Measurements from ENCODE around the gene EMC9.

Gene EMC9

DNA sequence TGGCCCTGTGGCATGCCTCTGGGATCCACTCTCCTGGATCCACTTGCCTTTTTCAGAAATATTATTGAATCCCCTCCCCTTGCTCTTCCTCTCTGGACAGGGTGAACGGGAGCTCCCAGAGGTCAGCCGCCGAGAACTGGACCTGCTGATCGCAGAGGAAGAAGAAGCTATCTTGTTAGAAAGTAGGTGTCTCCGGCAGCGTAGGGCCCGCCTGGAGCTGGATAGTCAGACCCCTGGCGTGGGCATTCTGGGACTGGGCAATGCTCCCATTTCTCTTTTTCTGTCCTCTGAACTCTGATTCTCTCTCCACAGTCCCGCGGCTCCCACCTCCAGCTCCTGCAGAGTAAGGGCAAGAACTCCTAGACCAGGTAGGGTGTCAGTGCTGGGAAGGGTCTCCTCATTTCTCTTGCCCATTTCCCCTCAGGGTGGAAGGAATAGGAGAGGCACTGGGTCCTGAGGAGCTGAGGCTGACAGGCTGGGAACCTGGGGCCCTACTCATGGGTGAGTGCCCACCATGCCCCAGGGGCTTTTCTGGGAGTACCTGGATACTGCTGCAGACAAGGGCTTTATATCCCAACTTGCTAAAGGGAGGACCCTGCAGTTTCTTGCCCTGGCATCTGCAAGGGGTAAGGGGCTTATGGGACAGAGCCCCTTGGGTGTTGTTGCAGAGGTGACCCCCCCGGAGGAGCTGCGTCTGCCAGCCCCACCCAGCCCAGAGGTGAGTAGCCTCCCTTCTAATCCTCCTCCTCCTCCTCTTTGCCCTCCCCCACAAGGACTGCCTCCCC lies 35.8 kb upstream of the EMC9 start:
- DNase-seq (ENCODE audit: low read depth in 2 of 2) = no peak

DNA sequence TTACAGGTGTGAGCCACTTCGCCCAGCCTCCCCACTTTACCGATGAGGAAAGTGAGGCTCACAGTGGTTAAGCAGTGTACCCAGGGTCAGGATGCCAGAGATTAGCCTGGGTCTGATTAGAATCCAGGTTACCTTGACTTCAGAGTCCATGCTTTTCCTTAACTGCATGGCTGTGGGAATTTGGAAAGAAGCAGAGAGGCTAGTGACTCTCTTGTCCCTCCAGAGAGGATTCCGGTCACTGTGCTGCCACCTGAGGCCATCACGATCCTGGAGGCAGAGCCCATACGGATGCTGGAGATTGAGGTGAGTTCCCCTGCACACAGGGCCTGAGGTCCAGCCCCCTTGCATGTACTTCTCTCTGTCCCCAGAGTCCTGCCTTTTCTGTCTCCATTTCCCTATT lies 35.2 kb upstream of the EMC9 start:
- no peak for DNase-seq (ENCODE audit: low read depth in 2 of 2)

DNA sequence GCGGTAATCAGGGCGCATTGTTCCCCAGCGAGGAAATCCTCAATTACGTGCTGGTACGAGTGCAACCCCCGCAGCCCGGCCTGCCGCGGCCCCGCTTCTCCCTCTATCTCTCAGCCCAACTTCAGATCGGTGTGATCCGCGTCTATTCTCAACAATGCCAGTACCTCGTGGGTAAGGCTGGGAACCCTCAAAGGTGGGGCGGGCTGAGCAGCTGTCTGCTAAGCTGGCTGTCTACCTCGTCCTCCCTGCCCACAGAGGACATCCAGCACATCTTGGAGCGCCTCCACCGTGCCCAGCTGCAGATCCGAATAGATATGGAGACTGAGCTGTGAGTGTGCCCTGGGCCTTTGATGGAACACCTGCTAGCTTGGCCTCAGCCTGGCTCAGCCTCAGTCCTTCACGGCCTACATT lies 31.5 kb upstream of the EMC9 start:
- no peak for DNase-seq (ENCODE audit: low read depth in 2 of 2)

DNA sequence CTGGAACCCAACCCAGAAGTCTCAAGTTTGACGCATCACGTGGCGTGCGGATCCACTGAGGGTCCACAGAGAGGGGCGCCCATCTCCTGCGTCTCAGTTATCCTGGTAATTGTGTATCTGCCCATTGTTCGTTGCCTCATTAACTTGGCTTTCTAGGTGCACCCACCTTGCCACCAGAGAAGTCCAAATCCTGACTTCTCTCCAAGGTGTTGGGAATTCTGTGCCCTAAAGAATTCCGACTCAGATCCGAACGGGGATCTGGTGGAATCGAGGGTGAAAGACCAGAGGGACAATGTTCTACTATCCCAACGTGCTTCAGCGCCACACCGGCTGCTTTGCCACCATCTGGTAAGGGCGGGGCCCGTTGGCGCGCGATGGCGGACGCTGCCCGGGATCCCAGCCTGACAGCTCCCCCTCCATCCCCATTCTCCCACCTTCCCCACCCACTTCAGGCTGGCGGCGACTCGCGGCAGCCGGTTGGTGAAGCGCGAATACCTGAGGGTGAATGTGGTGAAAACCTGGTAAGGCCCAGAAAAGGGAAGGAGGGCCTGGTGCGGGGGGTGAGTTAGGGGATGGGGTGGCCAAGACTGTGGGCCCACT lies 31.0 kb upstream of the EMC9 start:
- no peak for DNase-seq (ENCODE audit: low read depth in 2 of 2)

DNA sequence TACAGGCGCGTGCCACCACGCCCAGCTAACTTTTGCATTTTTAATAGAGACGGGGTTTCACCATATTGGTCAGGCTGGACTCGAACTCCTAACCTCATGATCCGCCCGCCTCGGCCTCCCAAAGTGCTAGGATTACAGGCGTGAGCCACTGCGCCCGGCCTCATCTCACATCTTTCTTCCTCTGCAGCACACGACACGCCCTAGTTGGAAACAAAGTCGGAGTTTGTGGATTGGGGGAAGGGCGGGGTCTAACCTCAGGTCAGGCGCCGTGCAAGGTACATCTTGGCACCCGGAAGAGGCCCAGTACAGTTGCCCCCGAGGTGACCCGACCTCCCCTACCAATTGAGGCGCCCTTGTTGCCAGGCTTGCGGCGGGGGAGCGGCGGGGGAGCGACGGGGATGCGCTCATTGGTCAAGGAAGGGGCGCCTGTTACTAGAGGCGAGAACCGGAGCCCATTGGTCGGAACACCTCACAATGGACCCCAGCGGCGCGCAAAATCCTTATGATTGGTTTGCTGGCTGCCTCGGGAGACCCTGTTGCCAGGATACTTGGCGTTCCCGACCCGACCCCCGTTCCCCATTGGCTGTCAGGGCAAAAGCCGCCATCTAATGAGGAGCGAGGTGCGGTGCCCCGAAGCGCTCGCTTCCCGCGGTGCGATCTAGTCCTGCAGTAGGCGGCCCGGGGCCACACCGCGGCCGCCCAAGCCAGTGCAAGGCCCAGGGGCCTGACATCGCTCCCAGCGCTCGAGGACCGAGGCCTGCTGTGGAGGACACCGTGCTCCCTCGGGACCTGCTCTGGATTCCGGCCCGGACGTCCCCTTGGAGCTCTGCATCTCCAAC lies 30.2 kb upstream of the EMC9 start, which contains the start of gene REC8:
Gene REC8, plus strand, starts transcription at position 659 of the 839 bp plus-strand sequence. CDS start 473 bp downstream, outside the sequence.
- DNase-seq (ENCODE audit: low read depth in 2 of 2) = peak; percentile 52 to 59

DNA sequence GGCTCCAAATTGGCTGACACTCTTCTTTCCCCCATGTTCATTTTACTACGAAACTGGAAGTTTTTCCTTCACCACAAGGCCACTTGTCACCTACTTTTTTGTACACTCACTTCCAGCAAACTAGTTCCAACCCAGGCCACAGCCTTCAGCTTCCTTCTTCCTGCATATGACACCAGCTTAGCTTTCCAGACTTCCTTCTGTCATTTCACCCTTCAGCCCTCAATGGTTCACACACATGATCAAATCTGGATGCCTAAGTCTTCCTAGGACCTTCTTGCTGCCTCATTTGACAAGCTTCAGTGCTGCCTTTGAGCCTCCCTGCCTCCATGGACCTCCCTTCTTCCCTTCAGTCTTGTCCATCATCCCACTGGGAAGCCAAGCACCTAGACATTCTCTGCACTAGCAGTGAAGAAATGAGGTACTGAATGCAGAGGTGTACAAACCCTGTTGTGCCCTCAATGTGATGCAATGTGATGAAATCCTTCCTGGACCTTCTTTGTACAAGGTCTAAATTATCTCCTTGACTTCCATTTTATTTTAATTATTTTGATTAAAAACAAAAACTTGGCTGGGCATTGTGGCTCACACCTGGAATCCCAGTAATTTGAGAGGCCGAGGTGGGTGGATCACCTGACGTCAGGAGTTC lies 26.2 kb upstream of the EMC9 start:
- no peak for DNase-seq (ENCODE audit: low read depth in 2 of 2)

DNA sequence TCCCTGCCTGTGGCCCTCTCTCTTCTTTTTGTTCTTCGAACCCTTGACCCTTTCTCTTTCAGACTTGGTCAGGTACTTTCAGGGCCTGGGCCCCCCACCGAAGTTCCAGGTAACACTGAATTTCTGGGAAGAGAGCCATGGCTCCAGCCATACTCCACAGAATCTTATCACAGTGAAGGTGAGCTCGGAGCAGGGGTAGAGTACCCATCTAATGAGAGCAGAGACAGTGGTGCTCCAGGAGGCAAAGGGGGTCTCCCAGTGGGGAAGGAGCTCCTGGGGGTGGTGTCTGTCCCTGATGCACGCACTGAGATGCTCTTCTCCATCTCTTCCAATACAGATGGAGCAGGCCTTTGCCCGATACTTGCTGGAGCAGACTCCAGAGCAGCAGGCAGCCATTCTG lies 24.4 kb upstream of the EMC9 start:
- no peak for DNase-seq (ENCODE audit: low read depth in 2 of 2)

DNA sequence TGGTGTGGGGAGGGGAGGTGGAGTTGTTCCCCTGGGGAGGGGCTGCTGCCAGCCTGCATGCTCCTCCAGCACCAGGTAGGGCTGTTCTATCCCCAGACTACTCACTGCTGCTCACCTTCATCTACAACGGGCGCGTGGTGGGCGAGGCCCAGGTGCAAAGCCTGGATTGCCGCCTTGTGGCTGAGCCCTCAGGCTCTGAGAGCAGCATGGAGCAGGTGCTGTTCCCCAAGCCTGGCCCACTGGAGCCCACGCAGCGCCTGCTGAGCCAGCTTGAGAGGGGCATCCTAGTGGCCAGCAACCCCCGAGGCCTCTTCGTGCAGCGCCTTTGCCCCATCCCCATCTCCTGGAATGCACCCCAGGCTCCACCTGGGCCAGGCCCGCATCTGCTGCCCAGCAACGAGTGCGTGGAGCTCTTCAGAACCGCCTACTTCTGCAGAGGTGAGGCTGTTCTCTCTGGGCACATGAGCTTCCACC lies 23.2 kb upstream of the EMC9 start:
- DNase-seq (ENCODE audit: low read depth in 2 of 2) = no peak

DNA sequence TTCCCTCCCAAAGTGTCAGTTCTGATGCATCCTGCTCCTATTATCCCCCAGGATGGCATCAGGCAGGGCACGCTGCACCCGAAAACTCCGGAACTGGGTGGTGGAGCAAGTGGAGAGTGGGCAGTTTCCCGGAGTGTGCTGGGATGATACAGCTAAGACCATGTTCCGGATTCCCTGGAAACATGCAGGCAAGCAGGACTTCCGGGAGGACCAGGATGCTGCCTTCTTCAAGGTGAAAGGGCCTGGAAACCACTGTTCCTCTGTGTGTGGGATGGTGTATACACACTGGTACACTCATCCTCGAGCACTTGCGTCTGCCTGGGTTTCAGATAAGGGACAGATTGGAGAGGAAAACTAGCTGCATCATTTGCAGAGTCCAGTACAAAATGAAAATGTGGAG lies 20.7 kb upstream of the EMC9 start:
- DNase-seq (ENCODE audit: low read depth in 2 of 2) = no peak

DNA sequence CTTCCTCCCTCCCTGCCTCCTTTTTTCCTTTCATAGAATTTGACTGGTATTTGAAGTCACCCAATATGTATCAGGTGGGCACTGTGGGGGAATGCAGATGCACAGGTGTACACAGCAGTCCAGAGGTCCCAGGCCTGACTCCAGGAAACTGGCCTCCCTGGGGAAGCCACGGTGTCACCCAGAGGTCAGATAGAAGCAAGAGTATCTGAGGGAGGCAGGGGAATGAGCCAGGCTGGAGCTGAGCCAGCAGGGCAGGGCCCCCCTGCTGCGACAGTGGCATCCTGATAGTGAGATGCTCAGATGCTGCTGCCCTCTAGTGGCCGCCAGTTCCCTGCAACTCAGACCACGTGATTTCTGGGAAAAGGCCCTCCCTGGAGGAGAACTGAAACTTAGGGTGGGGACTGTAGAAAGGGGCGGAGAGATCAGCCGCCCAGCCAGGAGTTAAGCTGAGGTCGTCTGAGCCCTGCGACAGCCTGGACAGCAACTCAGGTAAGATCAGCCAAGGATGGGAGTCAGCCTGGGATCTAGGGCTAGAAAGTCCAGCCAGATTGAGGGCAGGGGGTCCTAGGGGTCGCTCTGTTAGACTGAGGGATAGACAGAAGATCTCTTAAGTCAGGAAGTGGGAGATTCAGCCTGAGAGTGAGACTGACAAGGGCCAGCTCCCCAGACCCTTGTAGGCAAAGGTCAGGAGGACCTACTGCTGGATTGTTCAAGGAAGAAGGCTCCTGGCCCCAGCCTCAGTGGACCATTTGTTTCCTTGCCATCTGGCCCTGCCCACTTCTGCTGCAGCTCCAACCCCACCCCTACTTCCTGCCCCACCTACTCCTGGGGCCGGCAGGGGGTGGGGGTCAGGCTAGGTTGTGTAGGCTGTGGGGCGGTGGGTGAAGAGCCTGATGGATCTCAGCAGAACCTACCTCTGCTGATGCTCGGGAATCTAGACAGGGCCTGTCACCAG lies 19.7 kb upstream of the EMC9 start, which contains the start of gene IRF9:
Gene IRF9, plus strand, starts transcription at position 416 of the 955 bp plus-strand sequence. CDS start 880 bp downstream, outside the sequence.
- peak; percentile 87 to 96 for DNase-seq (ENCODE audit: low read depth in 2 of 2)

DNA sequence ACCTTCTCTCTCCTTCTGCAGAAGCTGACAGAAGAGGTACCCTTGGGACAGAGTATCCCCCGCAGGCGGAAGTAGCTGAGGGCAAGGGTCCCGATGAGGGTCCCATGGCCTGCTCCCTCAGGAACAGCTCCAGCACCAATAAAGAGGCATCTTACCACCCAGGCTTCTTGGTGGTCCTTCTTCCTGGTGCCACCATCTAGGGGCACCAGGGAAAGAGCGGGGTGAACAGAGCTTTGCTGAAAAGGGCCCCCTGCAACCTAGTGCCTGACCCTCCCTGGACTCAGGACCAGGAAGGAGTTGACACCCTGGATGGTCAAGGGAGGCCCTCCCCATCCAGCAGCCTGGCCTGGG lies 19.1 kb upstream of the EMC9 start:
- DNase-seq (ENCODE audit: low read depth in 2 of 2) = no peak

DNA sequence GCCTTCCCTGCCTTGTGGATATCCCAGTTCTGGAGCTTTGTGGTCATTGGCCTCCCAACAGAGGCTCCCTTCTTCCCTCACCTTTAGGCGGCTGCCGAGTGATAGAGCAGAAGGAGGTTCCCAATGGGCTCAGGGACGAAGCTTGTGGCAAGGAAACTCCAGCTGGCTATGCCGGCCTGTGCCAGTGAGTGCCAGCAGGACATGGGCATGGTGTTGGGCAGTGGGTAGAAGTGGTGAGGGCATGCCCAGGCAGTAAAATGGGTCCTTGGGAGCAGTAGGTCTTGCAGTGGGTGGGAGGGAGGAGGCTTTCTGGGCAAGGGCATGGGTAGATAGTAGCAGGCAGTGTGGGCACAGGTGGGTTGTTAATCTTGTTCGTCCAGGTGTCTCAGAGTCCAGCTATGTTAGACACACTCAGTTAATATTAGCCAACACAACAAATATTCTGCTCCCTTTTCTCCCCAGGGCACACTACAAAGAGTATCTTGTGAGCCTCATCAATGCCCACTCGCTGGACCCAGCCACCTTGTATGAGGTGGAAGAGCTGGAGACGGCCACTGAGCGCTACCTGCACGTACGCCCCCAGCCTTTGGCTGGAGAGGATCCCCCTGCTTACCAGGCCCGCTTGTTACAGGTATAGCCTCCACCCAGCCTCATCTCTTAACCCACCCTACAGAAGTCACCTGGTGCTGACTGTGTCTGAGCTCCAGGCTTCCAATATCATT lies 18.5 kb upstream of the EMC9 start:
- DNase-seq (ENCODE audit: low read depth in 2 of 2) = no peak

DNA sequence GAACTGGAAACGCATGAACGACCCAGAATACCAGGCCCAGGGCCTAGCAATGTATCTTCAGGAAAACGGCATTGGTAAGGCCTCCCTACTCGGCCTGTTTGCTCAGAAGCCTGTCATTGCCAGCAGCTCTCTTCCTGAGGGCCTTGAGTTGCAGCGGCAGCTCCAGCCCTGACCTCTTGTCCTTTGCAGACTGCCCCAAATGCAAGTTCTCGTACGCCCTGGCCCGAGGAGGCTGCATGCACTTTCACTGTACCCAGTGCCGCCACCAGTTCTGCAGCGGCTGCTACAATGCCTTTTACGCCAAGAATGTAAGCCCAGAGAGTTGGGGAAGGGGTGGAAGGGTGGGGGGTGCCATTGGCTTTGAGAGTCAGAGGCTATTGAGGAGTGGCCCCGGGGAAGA lies 15.9 kb upstream of the EMC9 start:
- DNase-seq (ENCODE audit: low read depth in 2 of 2) = no peak

DNA sequence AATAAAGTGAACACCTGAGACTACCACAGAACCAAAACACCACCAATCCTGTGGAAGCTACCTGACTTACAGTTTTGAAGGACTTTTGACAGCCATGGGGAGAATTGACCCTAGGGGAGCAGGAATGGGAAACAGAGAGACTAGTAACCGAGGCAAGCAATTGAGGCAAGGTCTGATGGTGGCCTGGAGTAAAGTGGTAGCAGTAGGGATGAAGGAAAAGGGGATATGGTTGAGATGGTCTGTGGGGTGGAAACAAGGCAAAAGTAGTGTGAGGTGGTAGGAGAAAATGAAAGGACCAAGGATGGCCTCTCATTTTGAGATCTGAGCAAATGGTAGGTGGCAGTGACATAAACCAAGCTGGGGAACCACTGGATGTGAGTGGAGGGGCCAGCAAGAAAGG lies 15.4 kb upstream of the EMC9 start:
- DNase-seq (ENCODE audit: low read depth in 2 of 2) = no peak

DNA sequence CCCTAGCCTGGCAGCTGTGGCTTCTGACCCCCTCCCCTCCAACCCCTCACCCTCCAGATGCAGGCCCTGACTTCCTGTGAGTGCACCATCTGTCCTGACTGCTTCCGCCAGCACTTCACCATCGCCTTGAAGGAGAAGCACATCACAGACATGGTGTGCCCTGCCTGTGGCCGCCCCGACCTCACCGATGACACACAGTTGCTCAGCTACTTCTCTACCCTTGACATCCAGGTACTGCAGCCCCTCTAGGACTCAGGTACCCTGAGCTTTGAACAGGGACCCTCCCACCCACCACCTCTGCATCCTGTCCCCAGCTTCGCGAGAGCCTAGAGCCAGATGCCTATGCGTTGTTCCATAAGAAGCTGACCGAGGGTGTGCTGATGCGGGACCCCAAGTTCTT lies 13.7 kb upstream of the EMC9 start:
- DNase-seq (ENCODE audit: low read depth in 2 of 2) = no peak

DNA sequence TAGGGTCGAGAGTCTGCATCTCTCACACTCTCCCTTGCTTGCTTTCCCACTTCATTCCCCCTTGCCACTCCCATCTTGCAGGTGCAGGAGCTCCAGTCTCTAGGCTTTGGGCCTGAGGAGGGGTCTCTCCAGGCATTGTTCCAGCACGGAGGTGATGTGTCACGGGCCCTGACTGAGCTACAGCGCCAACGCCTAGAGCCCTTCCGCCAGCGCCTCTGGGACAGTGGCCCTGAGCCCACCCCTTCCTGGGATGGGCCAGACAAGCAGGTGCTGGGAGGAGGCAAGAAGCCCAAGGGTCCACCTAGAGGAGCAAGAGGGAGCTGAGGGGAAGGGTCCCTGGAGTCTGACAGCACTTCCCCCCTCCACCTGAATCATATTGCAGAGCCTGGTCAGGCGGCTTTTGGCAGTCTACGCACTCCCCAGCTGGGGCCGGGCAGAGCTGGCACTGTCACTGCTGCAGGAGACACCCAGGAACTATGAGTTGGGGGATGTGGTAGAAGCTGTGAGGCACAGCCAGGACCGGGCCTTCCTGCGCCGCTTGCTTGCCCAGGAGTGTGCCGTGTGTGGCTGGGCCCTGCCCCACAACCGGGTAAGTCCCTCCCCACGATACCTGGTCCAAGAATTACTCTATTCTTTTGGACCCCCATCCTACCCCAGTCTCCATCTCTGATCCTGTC lies 10.2 kb upstream of the EMC9 start:
- DNase-seq (ENCODE audit: low read depth in 2 of 2) = no peak

DNA sequence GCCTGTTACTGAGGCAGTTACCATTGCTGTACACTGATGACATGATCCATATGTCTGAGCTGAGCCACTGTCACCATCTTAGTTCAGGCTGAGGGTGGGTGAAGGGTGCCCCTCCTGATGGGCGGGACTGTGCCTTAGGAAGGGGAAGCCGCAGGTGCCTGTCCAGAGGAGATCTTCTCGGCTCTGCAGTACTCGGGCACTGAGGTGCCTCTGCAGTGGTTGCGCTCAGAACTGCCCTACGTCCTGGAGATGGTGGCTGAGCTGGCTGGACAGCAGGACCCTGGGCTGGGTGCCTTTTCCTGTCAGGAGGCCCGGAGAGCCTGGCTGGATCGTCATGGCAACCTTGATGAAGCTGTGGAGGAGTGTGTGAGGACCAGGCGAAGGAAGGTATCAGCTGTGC lies 9.6 kb upstream of the EMC9 start:
- no peak for DNase-seq (ENCODE audit: low read depth in 2 of 2)

DNA sequence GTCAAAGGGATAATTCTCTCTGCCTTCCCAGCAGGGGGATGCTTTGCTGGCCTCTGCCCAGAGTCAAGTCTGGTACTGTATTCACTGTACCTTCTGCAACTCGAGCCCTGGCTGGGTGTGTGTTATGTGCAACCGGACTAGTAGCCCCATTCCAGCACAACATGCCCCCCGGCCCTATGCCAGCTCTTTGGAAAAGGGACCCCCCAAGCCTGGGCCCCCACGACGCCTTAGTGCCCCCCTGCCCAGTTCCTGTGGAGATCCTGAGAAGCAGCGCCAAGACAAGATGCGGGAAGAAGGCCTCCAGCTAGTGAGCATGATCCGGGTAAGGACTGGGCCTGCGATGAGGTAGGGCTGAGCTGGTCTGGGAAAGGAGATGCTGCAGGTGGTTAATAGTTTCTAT lies 9.2 kb upstream of the EMC9 start:
- DNase-seq (ENCODE audit: low read depth in 2 of 2) = no peak

DNA sequence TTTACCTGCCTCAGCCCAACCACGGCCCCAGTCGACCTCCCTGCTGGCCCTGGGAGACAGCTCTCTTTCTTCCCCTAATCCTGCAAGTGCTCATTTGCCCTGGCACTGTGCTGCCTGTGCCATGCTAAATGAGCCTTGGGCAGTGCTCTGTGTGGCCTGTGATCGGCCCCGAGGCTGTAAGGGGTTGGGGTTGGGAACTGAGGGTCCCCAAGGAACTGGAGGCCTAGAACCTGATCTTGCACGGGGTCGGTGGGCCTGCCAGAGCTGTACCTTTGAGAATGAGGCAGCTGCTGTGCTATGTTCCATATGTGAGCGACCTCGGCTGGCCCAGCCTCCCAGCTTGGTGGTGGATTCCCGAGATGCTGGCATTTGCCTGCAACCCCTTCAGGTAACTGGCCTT lies 8.7 kb upstream of the EMC9 start:
- DNase-seq (ENCODE audit: low read depth in 2 of 2) = no peak

Measured in stimulated activated CD8-positive, alpha-beta memory T cell treated with anti-CD3 and anti-CD28 coated beads, Interleukin-7, amount 100 ng/mL, for 4 hours (primary cell).